Colon (tissue), 2 donors: ENCODE data around the gene EIF2A.
"Not testable (repeated sequence)": the region's sequence is repeated elsewhere in the genome, so short reads cannot be mapped to it uniquely, and the experiment has no call there.

Experiments used
- FAIRE-seq: peaks from 2 replicates; lab custom pipeline; 2012; peaks lifted over from hg19 to GRCh38; lab: Jason Lieb, UNC
- donor health status: control.
- donor health status: control.

Gene EIF2A

DNA sequence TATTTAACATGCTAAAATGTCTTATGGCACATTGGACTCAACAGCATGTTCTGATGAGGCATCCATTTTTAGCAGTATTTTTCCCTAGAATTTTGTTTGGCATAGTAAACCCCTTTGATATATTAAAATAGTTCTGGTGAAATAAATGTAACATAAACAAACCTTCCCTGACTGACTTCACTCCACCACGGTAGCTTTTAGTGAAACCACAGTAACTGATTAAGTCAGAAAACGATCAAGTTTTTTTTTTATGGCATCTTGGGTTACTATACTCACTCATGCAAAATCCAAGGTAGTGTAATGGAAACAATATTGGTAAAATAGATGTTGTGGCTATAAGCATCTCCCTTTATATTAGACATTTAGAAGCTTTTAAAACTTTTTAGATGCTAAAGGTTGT, 3.1 kb upstream of the EIF2A start:
- no peak for FAIRE-seq

DNA sequence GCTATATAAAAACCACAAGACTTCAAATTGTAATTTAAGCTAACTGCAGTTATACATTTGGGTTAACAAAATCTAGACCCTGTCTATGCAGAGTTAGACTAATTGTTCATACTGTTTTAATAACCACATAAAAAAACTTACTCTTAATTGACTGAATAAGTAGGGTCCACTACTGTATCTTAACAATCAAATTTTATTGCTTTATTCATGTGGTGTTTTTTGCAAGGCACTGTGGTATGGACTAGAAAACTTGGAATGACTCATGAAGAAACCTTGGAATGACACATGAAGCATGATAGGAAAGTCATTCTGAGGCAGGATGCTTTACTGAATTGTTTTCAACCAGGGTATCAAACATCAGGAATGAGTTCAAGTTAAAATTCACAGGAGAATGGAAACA, 2.5 kb upstream of the EIF2A start:
- no peak for FAIRE-seq

DNA sequence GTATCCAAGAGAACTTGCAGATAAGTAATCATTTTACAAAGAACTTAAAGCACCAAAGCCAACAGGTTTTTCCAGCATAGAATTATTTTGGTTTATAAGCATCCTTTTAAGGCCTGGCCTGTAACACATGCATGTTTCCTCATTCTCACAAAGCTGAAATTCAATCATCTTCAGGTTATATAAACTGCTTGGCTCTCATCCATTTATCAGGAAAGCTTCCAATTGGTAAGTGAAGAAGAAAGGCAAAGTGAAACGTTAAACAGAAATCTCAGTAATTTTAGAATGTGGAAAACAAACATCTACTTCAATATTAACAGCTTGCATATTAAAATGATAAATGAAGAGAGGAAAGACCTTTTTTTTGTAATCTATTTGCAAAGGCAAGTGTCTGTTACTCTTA, 1.9 kb upstream of the EIF2A start:
- FAIRE-seq, result no peak

DNA sequence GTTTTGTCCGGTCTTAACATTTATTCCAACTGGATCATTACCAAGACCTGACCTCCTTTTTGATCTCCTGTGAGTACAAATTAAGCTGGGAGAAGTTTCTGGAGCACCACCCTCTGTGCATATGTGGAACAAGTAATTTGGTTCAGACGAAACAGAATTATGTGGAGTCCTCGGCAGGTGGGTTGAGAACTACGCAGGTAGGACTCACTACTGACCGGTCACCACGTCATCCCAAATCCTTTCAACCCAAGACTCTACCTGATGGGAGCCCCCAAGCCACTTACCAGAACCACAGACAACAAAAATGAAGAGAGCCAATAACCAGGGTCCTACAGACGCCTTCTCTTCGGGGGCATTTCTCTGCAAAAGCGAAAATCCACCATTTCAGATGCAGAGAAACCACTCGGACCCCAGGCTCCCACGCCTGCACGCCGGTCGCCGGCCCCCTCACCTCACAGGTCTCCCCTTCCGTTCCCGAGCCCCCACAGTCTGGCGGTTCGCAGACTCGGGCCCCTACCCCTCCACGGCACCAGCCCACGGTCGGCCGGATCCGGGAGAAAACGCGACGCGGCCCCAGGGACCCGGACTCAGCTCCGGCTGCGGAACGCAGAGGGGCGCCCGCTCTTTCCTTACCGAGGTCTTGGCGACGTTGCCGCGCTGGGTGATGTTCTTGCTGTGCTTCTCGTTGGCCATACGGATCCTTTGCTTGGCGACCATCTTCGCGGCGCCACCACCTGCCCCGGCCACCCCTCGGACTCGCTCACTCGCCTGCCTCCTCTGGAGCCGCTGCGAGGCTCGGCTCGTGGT, 965 bp upstream of the EIF2A start:
- FAIRE-seq, result no peak

DNA sequence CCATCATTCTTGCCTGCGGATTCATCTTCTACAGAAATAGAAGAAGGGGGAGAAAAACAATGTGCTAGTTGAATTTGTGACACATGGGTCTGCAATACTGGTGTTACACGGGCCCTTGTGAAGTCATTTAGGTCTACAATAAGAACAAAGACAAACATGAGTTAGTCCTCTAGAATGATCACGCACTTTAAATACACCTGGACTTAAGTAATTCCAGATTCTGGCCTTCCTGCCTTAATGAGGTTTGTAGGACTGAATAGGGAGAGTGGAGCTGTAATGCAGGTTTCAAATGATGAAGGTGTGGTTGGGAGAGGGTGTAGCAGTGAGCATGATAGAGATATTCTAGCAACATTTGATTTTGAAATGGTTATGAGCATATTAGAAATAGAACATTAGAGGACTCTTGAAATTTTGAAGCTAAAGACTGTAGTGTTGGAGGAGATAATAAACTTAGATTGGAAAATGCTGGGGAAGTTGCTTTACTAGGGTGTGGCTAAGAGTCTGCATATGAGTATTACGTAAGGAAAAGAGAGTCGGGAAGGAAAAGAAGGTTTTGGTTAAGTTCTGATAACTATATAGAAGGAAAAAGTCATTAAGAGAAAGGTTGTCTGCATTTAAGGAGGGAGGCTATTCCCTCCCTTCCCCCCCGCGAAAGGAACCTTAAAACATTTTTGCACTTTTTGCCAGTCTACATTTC, 606 bp downstream of the EIF2A start:
- FAIRE-seq, result no peak

DNA sequence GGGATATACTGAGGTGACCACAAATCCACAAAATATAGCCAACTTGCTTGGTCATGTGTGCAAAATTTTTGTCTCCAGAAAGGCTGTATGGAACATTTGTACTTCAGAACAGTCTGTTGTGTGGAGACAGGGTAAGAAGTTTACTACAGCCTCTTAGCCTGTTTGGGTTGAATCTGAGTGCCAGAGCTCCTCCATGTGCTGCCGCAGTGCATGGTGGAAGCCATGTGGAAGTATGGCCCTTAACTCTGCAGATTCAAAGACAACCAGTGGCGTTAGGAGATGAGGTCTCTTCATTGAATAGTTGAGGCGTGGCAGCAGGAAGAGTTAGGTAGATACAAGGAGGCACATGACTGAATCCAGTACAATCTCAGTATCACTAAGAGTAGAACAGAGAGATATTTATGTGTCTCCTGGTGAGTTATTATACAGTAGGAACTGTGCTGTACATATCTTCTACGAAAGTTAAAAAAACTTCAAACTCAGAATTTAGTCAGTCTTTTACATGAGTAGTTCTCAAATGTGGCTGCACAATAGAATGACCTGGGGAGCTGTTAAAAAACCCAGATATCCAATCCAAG, 9.4 kb downstream of the EIF2A start:
- no peak for FAIRE-seq

DNA sequence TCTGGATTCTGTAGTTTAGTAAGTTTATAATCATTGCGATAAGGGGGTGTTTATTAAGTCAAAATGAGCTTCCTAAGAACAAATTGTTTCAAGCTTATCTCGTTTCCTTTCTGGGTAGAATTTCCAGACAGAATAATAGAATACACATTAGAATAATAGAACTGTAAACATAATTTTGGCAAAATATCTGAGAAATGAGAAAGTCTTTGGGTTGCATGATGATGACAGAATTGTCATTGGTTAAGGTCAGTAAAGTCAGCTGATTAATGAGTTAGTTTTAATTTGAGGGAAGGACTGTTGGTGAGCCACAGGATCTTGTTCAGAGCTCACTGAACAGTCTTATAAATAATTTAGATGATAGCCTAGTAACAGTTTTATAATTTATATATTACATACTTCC, 10.2 kb downstream of the EIF2A start:
- FAIRE-seq, result no peak

DNA sequence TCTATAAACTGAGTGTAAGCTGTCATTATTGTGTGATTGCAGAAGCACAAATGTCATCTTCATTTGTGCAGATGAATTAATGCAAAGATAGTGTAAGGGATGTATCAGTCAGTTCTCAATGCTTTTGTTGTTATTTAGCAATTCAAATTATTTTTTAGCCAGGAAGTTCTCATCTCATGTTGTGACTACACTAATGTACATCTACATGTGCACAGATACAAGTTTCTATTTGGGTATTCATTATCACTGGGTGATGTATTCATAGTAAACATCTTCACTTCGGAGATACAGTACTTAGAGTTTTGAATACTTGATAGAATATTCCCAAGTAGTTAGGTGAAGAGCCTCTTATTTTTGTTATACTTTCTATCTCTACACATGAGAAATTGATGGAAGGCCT, 11.1 kb downstream of the EIF2A start:
- FAIRE-seq, result no peak

DNA sequence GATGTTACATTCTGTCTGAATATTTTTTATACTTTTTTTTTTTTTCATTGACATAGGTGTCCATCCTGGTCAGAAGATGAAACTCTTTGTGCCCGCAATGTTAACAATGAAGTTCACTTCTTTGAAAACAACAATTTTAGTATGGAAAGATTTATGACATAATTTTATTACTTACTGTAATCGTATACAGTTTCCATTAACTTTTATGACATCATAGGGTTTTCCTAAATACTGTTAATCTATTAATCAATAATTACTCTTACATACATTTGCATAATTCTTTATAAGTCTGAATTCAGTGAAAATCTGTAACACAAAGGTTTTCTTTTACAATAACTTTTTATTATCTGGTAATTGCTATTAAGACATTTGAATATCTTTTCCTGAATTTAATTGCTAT, 17.7 kb downstream of the EIF2A start:
- no peak for FAIRE-seq

DNA sequence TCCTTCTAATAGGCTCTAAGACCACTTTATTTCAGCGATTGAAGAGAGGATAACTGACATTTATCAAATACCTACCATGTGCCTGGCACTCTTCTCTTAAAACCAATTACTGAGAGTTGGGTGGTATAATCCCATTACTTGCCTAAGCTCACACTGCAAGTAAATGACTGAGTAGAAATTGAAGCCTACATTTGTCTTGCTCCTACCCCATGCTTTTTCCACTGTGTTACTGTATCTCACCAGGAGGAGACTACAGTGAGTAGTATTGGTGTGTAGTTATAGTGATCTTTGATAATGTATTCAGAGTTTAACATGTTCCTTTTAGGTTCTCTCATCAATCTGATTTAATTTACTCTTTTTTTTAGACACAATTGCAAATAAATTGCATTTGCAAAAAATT, 20.7 kb downstream of the EIF2A start:
- no peak for FAIRE-seq

DNA sequence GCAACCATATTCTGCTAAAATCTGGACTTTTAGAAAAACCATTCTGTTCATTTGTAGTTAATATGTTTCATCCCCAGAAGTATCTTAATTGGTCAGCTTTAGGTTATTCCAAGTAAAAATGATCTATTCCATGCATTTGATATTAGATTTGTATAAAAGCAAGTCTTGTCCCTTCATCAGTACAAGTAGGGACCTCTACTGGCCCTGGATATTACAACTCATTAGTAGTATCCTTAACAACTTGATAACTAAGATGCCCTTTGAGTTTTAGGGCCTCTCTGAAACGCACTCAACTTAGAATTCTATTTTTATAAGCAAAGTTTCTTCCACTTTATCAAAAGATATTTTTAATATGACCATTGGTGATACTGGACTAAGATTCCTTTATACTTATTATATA, 31.3 kb downstream of the EIF2A start:
- FAIRE-seq, result no peak

DNA sequence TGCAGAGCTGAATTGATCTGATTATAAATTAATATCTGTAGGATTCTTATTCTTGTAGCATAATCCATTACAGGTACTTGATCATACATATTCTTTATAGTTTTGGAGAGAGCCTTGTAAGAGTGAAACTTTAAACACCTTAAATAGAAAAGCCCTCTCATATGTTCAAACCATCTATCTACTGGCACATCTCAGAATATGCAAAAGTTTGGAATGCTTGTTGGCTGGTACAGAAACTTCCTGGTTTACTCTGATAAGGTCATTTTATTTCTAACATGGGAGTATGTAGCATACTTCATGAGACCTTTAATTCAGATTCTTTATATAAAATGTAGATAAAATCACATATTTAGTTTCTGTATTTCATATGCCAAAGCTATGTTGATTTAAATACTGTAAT, 34.6 kb downstream of the EIF2A start:
- no peak for FAIRE-seq

DNA sequence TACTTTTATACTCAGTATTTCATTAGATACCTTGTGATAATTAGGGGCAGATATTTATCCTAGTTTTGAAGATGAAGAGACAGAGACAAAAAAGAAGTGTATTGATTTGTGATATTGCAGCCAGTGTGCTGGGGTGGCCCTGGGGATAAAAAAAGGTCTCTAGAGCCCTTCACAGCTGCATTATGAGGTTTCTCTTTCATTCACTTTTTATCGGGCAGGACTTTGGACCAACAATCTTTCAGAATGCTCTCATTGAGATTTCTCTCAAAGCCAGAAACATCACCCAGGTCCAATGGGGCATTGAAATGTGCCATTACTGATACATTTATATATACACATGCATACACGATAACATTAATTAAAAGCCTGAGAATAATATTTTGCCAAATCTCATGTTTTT, 36.0 kb downstream of the EIF2A start:
- no peak for FAIRE-seq

DNA sequence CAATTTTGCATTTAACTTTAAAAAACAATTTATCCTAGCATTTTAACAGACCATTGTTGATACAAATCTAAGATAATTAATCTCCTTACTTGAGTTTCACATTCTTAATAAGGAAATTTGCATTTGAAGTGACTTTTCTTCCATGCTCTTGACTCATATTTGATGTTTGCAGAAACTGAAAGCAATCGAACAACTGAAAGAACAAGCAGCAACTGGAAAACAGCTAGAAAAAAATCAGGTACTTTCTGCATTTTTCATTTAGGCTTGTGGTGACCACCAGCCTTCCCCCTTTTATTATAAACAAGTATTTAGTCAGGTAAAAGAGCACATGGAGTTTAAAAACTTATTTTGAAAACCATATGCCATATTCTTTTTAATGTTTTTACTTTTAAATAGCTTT, 36.4 kb downstream of the EIF2A start:
- no peak for FAIRE-seq

DNA sequence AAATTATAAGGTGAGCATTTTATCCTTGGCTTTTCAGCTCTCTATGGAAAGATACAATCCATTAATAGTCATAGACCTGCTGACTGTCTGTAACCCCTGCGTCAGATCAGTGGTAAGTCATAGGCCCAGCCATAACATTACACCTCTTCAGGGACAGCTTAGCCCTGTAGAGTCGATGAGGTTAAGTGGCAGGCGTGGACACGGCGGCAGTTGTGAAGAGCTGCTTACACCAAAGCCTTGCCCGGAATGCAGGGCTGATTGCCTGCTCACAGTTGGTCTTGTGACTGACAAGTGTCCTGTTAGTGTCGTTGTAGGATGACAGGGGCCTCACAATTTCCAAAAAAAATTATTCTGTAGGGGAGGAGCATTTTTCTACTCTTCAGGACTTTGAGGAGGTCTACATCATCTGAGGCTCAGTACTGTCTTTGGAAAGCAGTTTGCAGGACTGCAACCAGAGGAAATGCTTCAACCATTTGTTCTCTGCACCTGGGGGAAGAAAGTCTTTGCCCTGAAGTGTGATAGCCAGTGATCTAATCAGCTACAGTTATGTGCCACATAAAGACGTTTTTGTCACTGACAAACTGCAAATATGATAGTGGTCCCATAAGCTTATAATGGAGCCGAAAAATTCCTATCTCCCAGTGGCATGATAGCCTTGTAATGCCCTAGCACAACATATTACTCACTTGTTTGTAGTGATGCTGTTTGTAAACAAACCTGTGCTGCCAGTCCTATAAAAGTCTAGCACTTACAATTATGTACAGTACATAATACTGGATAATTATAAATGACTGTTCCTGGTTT, 41.6 kb downstream of the EIF2A start:
- FAIRE-seq, result no peak

DNA sequence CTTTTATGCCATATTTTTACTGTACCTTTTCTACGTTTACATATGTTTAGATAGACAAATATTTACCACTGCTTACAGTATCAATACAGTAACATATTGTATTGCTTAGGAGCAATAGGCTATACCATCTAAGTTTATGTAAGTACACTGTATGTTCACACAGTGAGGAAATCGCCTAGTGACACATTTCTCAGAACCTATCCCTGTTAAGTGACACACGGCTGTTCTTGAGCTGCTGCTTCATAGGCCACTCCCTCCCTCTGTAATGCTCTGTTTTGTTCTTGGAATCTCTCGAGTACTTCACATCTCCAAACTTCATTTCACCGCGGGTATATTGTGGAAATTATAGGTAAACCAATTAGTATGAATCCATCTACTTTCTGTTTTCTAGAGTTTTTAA, 43.2 kb downstream of the EIF2A start:
- FAIRE-seq, result no peak

DNA sequence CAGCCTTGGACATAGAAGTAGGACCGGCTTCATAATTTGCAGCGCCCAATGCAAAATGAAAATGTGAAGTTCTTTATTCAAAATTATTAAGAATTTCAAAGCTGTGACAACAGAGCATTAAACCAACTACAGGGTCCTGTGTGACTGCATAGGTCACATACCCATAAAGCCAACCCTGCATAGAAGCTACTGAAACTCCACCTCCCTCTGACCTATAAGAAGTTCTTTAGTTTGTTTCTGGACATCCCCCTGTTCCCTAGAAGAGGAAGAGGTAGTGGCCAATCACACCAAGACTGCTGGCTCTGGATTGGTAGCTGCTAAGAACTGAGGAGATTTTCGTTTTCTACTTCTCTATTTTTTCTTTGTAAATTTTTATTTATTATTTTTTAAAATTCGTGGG, 47.6 kb downstream of the EIF2A start:
- no peak for FAIRE-seq

DNA sequence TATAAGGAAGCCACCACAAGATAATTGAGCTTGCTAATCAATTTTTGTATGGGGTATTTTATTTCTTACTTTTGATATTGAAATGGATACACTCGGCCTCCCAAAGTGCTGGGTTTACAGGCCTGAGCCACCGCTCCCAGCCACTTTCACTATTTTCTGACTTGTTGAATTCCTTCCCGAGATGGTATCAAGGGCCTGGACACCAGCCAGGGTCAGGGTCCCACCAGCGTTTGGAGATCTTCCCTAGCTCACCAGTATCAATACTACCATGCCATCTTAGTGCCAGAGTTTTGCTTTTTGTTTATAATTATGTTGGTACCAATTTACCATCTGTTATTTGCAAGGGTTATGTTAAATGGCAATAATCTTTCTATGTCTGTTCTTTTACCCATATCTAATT, 51.1 kb downstream of the EIF2A start:
- FAIRE-seq, result no peak

DNA sequence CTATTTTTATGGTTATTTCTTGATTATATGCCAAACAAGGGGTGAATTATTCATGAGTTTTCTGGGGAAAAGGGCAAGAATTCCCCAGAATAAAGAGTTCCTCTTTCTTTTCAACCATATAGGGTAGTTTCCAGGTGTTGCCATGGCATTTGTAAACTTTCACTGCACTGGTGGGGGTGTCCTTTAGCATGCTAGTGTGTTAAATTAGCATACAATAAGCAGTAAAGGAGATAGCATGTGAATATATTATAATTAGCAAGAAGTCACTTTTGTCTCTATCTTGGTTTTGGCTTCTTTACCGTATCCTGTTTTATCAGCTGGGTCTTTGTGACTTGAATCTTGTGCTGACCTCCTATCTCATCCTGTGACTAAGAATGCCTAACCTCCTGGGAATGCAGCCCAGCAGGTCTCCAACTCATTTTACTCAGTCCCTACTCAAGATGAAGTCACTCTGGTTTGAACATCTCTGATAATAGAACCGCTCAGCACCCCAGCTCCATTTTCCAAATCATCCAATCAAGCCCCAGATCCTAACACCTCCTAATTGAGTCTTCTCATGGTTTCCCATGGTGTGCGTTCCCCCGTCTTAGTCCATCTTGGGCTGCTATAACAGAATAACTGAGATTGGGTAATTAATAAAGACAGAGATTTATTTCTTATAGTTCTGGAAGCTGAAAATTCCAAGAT, 53.2 kb downstream of the EIF2A start:
- FAIRE-seq, result no peak

DNA sequence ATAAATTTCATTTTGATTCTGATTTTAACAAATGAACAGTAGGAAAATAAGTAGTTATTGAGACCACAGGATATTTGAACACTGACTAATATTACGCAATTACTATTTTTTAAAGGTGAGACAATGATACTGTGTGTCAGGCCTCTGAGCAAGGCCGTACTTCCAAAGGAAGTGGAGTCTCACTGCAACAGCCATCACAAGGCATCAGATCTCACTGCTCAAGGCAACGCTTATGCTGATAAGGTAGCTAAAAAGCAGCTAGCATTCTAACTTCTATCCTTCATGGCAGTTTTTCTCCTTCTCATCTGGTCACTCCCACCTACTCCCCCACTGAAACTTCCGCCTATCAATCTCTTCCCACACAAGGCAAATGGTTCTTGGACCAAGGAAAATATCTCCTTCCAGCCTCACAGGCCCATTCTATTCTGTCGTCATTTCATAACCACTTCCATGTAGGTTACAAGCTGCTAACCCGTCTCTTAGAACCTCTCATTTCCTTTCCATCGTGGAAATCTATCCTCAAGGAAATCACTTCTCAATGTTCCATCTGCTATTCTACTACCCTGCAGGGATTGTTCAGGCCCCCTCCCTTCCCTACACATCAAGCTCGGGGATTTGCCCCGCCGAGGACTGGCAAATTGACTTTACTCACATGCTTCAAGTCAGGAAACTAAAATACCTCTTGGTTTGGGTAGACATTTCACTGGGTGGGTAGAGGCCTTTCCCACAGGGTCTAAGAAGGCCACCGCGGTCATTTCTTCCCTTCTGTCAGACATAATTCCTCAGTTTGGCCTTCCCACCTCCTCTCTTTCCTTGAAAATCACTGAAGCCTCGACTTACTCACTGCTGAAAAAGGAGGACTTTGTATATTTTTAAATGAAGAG, 54.3 kb downstream of the EIF2A start:
- FAIRE-seq, result not testable (repeated sequence)
